Measurements from ENCODE around the gene ZNFX1. TPM values are rescaled to one million over a fixed set of nuclear protein-coding genes. Genes with fewer than 3 reads are reported as not detected.
A peak's percentile ranks its signal among the peaks of the same experiment; 100 is the strongest.

Gene ZNFX1
- total and polyA plus RNA-seq, 2 donors (not counting 1 experiment from before 2014, with no cell fraction given) = 13.7 to 46.2 TPM

DNA sequence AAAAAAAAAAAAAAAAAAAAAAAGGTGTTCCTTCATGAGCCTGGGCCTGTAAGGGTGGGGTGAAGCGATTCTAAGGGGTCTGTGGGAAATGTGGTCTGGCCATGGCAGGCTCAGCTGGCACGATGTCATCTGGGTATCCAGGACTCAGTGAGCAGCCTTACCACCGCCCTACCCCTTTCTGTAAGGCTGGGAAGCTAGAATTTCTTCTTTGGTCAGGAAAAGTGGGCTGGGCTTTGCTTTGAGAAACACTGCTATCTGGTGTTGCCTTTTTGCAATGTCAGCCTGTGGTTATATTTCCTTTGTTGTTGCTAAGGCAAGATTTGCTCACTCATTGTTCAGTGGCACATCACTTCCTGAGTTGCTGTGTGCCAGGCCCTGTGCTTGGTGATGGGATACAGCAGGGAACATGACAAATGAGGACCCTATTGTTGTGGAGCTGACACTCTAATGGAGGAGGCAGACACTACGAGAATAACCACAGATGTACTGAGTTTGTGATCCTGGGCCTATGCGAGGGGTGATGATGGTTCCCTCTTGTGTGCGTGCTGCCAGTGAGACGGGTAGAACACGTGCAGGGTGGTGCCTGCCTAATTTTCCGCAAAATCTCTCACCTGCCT is 45.9 kb upstream of the ZNFX1 start:
- no peak overlapping the region for H3K4me2 ChIP-seq (ENCODE audit: extremely low read depth, insufficient read depth, low read length)
- peak; percentile 62 to 89 for DNase-seq (ENCODE audit: low read depth in 2 of 2)
- no peaks in the 10 kb centered on the region for H3K79me2 ChIP-seq (ENCODE audit: control insufficient read depth, insufficient read depth, low read length)
- H3K4me3 ChIP-seq (replicated peaks in 1 of 4; ENCODE audit: control extremely low read depth in 1 of 4, insufficient read depth in 1 of 4, low read depth in 3 of 4, low read length in 4 of 4) = no peak overlapping the region
- no peaks in the 10 kb centered on the region for H3K4me1 ChIP-seq (ENCODE audit: control insufficient read depth, extremely low read depth, insufficient read depth, low read length)
- TF ChIP-seq, protein P1, sequence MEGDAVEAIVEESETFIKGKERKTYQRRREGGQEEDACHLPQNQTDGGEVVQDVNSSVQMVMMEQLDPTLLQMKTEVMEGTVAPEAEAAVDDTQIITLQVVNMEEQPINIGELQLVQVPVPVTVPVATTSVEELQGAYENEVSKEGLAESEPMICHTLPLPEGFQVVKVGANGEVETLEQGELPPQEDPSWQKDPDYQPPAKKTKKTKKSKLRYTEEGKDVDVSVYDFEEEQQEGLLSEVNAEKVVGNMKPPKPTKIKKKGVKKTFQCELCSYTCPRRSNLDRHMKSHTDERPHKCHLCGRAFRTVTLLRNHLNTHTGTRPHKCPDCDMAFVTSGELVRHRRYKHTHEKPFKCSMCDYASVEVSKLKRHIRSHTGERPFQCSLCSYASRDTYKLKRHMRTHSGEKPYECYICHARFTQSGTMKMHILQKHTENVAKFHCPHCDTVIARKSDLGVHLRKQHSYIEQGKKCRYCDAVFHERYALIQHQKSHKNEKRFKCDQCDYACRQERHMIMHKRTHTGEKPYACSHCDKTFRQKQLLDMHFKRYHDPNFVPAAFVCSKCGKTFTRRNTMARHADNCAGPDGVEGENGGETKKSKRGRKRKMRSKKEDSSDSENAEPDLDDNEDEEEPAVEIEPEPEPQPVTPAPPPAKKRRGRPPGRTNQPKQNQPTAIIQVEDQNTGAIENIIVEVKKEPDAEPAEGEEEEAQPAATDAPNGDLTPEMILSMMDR (conservative IDR thresholded peaks at IDR 0.05 in 1 of 2, IDR thresholded peaks at IDR 0.05 in 1 of 2; ENCODE audit: low read depth in 1 of 2, low read length in 2 of 2) = peak; percentile 49 to 56
- no peak for TF ChIP-seq EZH2 (IDR thresholded peaks at IDR 0.05; ENCODE audit: low read length, missing control alignments)
- no peak overlapping the region for H3K27ac ChIP-seq (ENCODE audit: insufficient read depth, low read length)
- no peaks in the 10 kb centered on the region for H3K36me3 ChIP-seq (ENCODE audit: control insufficient read depth, insufficient read depth, low read length)
- peaks cover 60% of the 10 kb centered on the region for H3K27me3 ChIP-seq (ENCODE audit: control insufficient read depth, insufficient read depth, low read length)
- H2AFZ ChIP-seq (ENCODE audit: low read length) = no peak overlapping the region
- no peaks in the 10 kb centered on the region for H3K9me3 ChIP-seq (ENCODE audit: control insufficient read depth, insufficient read depth, low read depth, low read length)
- H4K20me1 ChIP-seq (ENCODE audit: control insufficient read depth, extremely low read depth, insufficient read depth, low read length) = no peaks in the 10 kb centered on the region
- H3K9ac ChIP-seq (ENCODE audit: insufficient read depth, low read length) = no peak overlapping the region

DNA sequence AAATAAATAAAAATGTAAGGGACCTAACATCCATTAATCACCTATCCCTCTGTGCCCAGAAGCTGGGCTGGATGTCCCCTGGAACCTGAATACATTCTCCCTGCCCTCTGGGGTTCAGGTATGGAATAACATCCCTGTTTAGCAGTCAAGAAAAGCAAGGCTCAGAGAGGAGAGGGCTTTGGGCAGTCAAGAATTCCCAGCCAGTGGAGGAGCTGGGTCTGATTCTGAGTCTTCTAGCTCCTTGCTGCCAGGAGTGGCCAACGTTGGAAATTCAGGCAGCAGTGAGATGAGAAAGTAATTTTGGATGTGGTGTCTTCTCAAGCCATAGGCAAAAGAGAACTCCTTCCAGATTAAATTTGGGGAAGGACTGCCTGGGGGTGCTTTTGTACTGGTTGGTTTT is 42.6 kb upstream of the ZNFX1 start:
- no peak overlapping the region for H3K4me3 ChIP-seq (replicated peaks in 1 of 4; ENCODE audit: control extremely low read depth in 1 of 4, insufficient read depth in 1 of 4, low read depth in 3 of 4, low read length in 4 of 4)
- H4K20me1 ChIP-seq (ENCODE audit: control insufficient read depth, extremely low read depth, insufficient read depth, low read length) = no peaks in the 10 kb centered on the region
- H2AFZ ChIP-seq (ENCODE audit: low read length) = no peak overlapping the region
- no peaks in the 10 kb centered on the region for H3K79me2 ChIP-seq (ENCODE audit: control insufficient read depth, insufficient read depth, low read length)
- peaks cover 67% of the 10 kb centered on the region for H3K27me3 ChIP-seq (ENCODE audit: control insufficient read depth, insufficient read depth, low read length)
- TF ChIP-seq, protein P1 (conservative IDR thresholded peaks at IDR 0.05 in 1 of 2, IDR thresholded peaks at IDR 0.05 in 1 of 2; ENCODE audit: low read depth in 1 of 2, low read length in 2 of 2) = peak; percentile 36 to 42
- TF ChIP-seq EZH2 (IDR thresholded peaks at IDR 0.05; ENCODE audit: low read length, missing control alignments) = no peak
- DNase-seq (ENCODE audit: low read depth in 2 of 2) = peak; percentile 31 to 49
- no peaks in the 10 kb centered on the region for H3K9me3 ChIP-seq (ENCODE audit: control insufficient read depth, insufficient read depth, low read depth, low read length)
- H3K9ac ChIP-seq (ENCODE audit: insufficient read depth, low read length) = no peak overlapping the region
- no peaks in the 10 kb centered on the region for H3K4me1 ChIP-seq (ENCODE audit: control insufficient read depth, extremely low read depth, insufficient read depth, low read length)
- H3K27ac ChIP-seq (ENCODE audit: insufficient read depth, low read length) = no peak overlapping the region
- no peak overlapping the region for H3K4me2 ChIP-seq (ENCODE audit: extremely low read depth, insufficient read depth, low read length)
- H3K36me3 ChIP-seq (ENCODE audit: control insufficient read depth, insufficient read depth, low read length) = no peaks in the 10 kb centered on the region

DNA sequence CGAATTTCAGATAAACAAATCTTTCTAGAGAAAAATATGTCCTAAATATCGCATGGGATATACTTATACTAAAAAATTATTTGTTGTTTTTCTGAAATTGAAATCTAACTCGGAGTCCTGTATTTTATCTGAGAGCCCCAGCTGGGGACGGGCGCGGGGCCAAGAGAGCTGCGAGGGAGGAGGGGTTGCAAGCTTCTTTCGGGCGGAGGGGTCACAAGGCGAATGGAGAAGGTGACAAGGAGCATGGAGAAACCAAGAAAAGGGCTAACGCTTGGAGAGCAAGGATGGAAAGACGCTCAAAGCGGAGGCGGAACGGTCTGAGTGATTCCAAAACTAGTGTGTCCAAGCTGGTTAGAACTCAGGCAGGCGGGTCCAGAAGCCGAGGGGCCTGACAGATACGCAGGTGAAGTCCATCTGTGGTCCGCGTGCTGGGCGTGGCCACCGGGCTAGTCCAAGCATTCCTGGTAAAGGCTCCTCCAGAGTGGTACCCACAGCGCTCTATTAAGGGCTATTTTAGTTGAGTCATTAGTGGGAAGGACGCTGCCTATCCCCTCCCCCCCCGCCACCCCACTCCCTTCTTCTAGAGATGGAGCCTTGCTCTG is 41.5 kb upstream of the ZNFX1 start:
- DNase-seq (ENCODE audit: low read depth in 2 of 2) = no peak
- Histone ChIP-seq H3K4me2 (ENCODE audit: extremely low read depth, insufficient read depth, low read length) (no peak overlapping the region), H3K4me3 (replicated peaks in 1 of 4; ENCODE audit: control extremely low read depth in 1 of 4, insufficient read depth in 1 of 4, low read depth in 3 of 4, low read length in 4 of 4) (no peak overlapping the region)

More for the DNA sequence above, 41.5 kb upstream of the ZNFX1 start:
- no peaks in the 10 kb centered on the region for H3K36me3 ChIP-seq (ENCODE audit: control insufficient read depth, insufficient read depth, low read length)
- no peaks in the 10 kb centered on the region for H3K79me2 ChIP-seq (ENCODE audit: control insufficient read depth, insufficient read depth, low read length)
- H3K9ac ChIP-seq (ENCODE audit: insufficient read depth, low read length) = no peak overlapping the region
- peaks cover 60% of the 10 kb centered on the region for H3K27me3 ChIP-seq (ENCODE audit: control insufficient read depth, insufficient read depth, low read length)
- no peaks in the 10 kb centered on the region for H4K20me1 ChIP-seq (ENCODE audit: control insufficient read depth, extremely low read depth, insufficient read depth, low read length)
- H3K27ac ChIP-seq (ENCODE audit: insufficient read depth, low read length) = no peak overlapping the region
- no peak overlapping the region for H2AFZ ChIP-seq (ENCODE audit: low read length)
- no peaks in the 10 kb centered on the region for H3K9me3 ChIP-seq (ENCODE audit: control insufficient read depth, insufficient read depth, low read depth, low read length)
- H3K4me1 ChIP-seq (ENCODE audit: control insufficient read depth, extremely low read depth, insufficient read depth, low read length) = no peaks in the 10 kb centered on the region
- TF ChIP-seq, protein P1 (conservative IDR thresholded peaks at IDR 0.05 in 1 of 2, IDR thresholded peaks at IDR 0.05 in 1 of 2; ENCODE audit: low read depth in 1 of 2, low read length in 2 of 2) = no peak
- TF ChIP-seq EZH2 (IDR thresholded peaks at IDR 0.05; ENCODE audit: low read length, missing control alignments) = no peak
